Vagina (tissue), 2 donors: ENCODE data around the gene VAV1.

Experiments
- POLR2A ChIP-seq, 2 donors: fragments of 450-650 bp; IDR thresholded peaks; one replicate each; pipeline ENCODE4 v1.6.1; 2017; ENCODE audit warnings: antibody characterized with exemption in 2 of 2, mild to moderate bottlenecking in 2 of 2, moderate library complexity in 2 of 2
- POLR2AphosphoS5 ChIP-seq, 2 donors: sonication (generic); formaldehyde crosslinking; IDR thresholded peaks; one replicate each; pipeline ENCODE4 v1.9.0; 2017; ENCODE audit warnings: antibody characterized with exemption in 2 of 2, mild to moderate bottlenecking in 2 of 2, low read depth in 1 of 2; ENCODE audit not compliant: insufficient read depth in 1 of 2
- TF ChIP-seq, protein P1 (sequence below), 3 experiments: fragments of 450-650 bp in 2 of 3; fragments of 200-600 bp in 1 of 3; sonication (generic) in 1 of 3; IDR thresholded peaks; one replicate each; pipeline ENCODE4 v1.5.1; 2017 to 2019; ENCODE audit warnings: antibody characterized with exemption in 3 of 3, mild to moderate bottlenecking in 2 of 3, moderate library complexity in 2 of 3

DNA sequence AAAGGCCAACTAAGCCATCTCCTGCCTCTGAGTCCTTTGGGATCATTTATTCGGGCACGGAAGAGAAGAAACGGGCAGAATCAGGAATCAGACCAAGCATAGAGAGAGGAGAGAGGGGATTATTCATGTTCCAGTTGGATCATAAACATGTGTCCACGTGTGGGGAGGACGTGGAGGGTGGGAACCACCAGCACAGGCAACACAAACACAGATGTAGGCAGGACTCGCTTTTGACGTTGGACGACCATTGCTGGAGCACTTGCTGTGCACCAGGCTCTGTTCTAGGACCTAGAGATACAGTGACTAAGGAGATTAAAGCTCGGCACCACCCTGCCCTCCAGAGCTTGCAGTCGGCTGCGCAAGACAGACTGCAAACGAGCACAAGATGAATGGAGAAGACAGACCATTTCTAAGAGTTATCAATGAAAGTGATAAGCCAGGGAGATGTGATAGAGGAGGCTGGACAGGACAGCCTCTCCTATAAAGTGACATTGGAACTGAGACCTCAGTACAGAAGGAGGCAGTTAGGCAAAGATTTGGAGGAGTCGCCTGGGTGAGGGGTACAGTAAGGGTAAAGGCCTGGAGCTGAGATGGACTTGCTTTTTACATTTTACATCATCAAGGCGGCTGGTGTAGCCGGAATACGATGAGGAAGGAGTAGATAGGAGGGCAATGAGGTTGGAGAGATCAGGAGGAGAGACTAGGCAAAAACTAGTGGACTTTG lies 6.0 kb upstream of the VAV1 start:
- TF ChIP-seq POLR2A (IDR thresholded peaks at IDR 0.05) (no peak), POLR2AphosphoS5 (IDR thresholded peaks at IDR 0.05; ENCODE audit: insufficient read depth in 1 of 2, low read depth in 1 of 2) (peak in 1 of 2 donors; percentile 7)
- TF ChIP-seq, protein P1, sequence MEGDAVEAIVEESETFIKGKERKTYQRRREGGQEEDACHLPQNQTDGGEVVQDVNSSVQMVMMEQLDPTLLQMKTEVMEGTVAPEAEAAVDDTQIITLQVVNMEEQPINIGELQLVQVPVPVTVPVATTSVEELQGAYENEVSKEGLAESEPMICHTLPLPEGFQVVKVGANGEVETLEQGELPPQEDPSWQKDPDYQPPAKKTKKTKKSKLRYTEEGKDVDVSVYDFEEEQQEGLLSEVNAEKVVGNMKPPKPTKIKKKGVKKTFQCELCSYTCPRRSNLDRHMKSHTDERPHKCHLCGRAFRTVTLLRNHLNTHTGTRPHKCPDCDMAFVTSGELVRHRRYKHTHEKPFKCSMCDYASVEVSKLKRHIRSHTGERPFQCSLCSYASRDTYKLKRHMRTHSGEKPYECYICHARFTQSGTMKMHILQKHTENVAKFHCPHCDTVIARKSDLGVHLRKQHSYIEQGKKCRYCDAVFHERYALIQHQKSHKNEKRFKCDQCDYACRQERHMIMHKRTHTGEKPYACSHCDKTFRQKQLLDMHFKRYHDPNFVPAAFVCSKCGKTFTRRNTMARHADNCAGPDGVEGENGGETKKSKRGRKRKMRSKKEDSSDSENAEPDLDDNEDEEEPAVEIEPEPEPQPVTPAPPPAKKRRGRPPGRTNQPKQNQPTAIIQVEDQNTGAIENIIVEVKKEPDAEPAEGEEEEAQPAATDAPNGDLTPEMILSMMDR (IDR thresholded peaks at IDR 0.05): no peak
